ENCODE measurements around the gene EMX1.

- TF ChIP-seq CTCF (IDR thresholded peaks at IDR 0.05): no peak
- TF ChIP-seq POLR2A (IDR thresholded peaks at IDR 0.05): no peak
These were observed 62.6 kb downstream of the EMX1 start for GRCh38 chr2:72979896-72980295.

All from esophagus squamous epithelium (tissue), 4 donors.